Measurements from ENCODE around the gene ATP2A2. TPM values are rescaled to one million over a fixed set of nuclear protein-coding genes. Genes with fewer than 3 reads are reported as not detected.

ATP2A2 gene
- total and polyA plus RNA-seq, 2 of the 8 experiments (the other 6 are each of a cell fraction or from before 2014, with no cell fraction given) = 86.1 to 271 TPM

GRCh38 chr12:110307372-110307771 is 26.3 kb downstream of the ATP2A2 start:
- no peak overlapping the region for H3K4ac ChIP-seq (replicated peaks; ENCODE audit: insufficient read length, low read depth, low read length)
- H3K23ac ChIP-seq (ENCODE audit: insufficient read length) = no peak overlapping the region
- peaks cover 3 to 22% of the 10 kb centered on the region in 2 experiments for H4K20me1 ChIP-seq (replicated peaks in 1 of 2; ENCODE audit: control insufficient read depth in 1 of 2, insufficient read depth in 2 of 2, low read length in 2 of 2)
- H3K4me3 ChIP-seq (ENCODE audit: extremely low read depth in 1 of 4, insufficient read depth in 2 of 4, low read depth in 3 of 4, low read length in 4 of 4) = no peak overlapping the region
- H3K36me3 ChIP-seq (ENCODE audit: control insufficient read depth in 2 of 4, insufficient read depth in 4 of 4, low read length in 3 of 4) = peaks cover 2 to 25% (median 12%) of the 10 kb centered on the region in 4 experiments; a peak in 6 of 8 replicates
- H4K8ac ChIP-seq (ENCODE audit: extremely low read depth, insufficient read depth, low read length) = no peak overlapping the region
- no peaks in the 10 kb centered on the region for H3K4me1 ChIP-seq (replicated peaks in 1 of 4; ENCODE audit: control insufficient read depth in 3 of 4, insufficient read depth in 4 of 4, low read length in 3 of 4)
- no peak overlapping the region for H3K14ac ChIP-seq (ENCODE audit: insufficient read length)
- 93% methylated on average over 3 of the region's 3 CpGs; no CpG with 5 or more reads in 1 of the 2 experiments for WGBS, 2 experiments (ENCODE audit: extremely low coverage in 1 of 2, insufficient coverage in 1 of 2, insufficient read length in 1 of 2, insufficient replicate concordance in 2 of 2, low coverage in 1 of 2, low lambda C conversion rate in 2 of 2, missing lambda C conversion rate in 1 of 2)
- ChIA-PET CTCF (ENCODE audit: partially characterized antibody) (no interaction called here), POLR2A (ENCODE audit: partially characterized antibody) (interaction anchor here (1.2 to 3.0 kb wide), 4 partner anchors 12 to 27 kb away, joined by 3 to 17 read pairs (median 5); partner anchors contain the start of gene ATP2A2)
- no peak overlapping the region for H2BK20ac ChIP-seq (ENCODE audit: low read length)
- peaks cover 2% of the 10 kb centered on the region; the same call in 1 of the 2 replicates for H3K79me1 ChIP-seq (ENCODE audit: low read depth, low read length)
- H4K91ac ChIP-seq (replicated peaks; ENCODE audit: insufficient read length, low read length) = no peak overlapping the region
- H2BK15ac ChIP-seq (ENCODE audit: low read length) = no peak overlapping the region
- no peaks in the 10 kb centered on the region for H3K23me2 ChIP-seq (ENCODE audit: low read depth, low read length)
- H3K79me2 ChIP-seq (ENCODE audit: control insufficient read depth in 1 of 2, insufficient read depth in 2 of 2, low read length in 2 of 2) = peaks cover 17 to 93% of the 10 kb centered on the region in 2 experiments
- DNase-seq (ENCODE audit: low read depth in 1 of 2, low spot score in 2 of 2) (no peak), FAIRE-seq (no peak)
- H3K27me3 ChIP-seq (replicated peaks in 1 of 4; ENCODE audit: control insufficient read depth in 3 of 4, extremely low read depth in 1 of 4, insufficient read depth in 3 of 4, low read length in 3 of 4) = no peaks in the 10 kb centered on the region
- no peak overlapping the region for H2BK5ac ChIP-seq (ENCODE audit: low read depth, low read length)
- H2BK12ac ChIP-seq (ENCODE audit: low read depth, low read length) = no peak overlapping the region
- H2AK5ac ChIP-seq (ENCODE audit: low read depth, low read length) = no peak overlapping the region
- no peak overlapping the region for H3K4me2 ChIP-seq (ENCODE audit: insufficient read depth in 1 of 2, low read depth in 2 of 2, low read length in 2 of 2)
- no peak overlapping the region for H3K56ac ChIP-seq (replicated peaks; ENCODE audit: insufficient read length, low read depth, low read length)
- H2AFZ ChIP-seq (ENCODE audit: low read length) = no peak overlapping the region
- H3K9me3 ChIP-seq (ENCODE audit: insufficient read depth in 2 of 2, low read depth in 1 of 2, low read length in 1 of 2) = no peaks in the 10 kb centered on the region
- H3K27ac ChIP-seq (ENCODE audit: low read depth, low read length) = no peak overlapping the region
- H3K9ac ChIP-seq (replicated peaks in 1 of 4; ENCODE audit: extremely low read depth in 1 of 4, low read depth in 3 of 4, low read length in 3 of 4) = no peak overlapping the region; a peak in 1 of 7 replicates
- no peak overlapping the region for H3K18ac ChIP-seq (ENCODE audit: extremely low read depth, low read length)
- H2BK120ac ChIP-seq (replicated peaks; ENCODE audit: low read depth, low read length) = no peak overlapping the region
- no peak overlapping the region for H4K5ac ChIP-seq (ENCODE audit: insufficient read length, low read depth, low read length)
- TF ChIP-seq E2F6 (IDR thresholded peaks at IDR 0.05) = no peak
- no peak for TF ChIP-seq BRCA1 (IDR thresholded peaks at IDR 0.05; ENCODE audit: low read depth, low read length)
- no peak for TF ChIP-seq CEBPB (IDR thresholded peaks at IDR 0.05; ENCODE audit: low read depth, low read length)
- no peak for TF ChIP-seq SRF (IDR thresholded peaks at IDR 0.05; ENCODE audit: low read depth, low read length)
- no peak for TF ChIP-seq HDAC6 (IDR thresholded peaks at IDR 0.05; ENCODE audit: low read depth, low read length)
- TF ChIP-seq RNF2 (IDR thresholded peaks at IDR 0.05; ENCODE audit: borderline replicate concordance, low read depth, low read length, missing control alignments, poor library complexity, severe bottlenecking) = no peak
- no peak for TF ChIP-seq FOSL1 (IDR thresholded peaks at IDR 0.05; ENCODE audit: insufficient read depth, low read depth, low read length)
- no peak for TF ChIP-seq RXRA (IDR thresholded peaks at IDR 0.05; ENCODE audit: insufficient read depth, low read depth, low read length)
- no peak for TF ChIP-seq NRF1 (IDR thresholded peaks at IDR 0.05; ENCODE audit: low read depth, low read length)
- TF ChIP-seq ATF3 (IDR thresholded peaks at IDR 0.05; ENCODE audit: insufficient read depth, low read depth, low read length) = no peak
- TF ChIP-seq MAFK (IDR thresholded peaks at IDR 0.05; ENCODE audit: low read depth, low read length) = no peak
- no peak for TF ChIP-seq KDM4A (IDR thresholded peaks at IDR 0.05; ENCODE audit: low read depth, low read length, severe bottlenecking)
- TF ChIP-seq POU5F1 (IDR thresholded peaks at IDR 0.05; ENCODE audit: low read depth, low read length) = no peak
